Bronchial epithelial cell (primary cell): Measurements from ENCODE around the gene C22orf31. TPM values are rescaled to one million over a fixed set of nuclear protein-coding genes. Genes with fewer than 3 reads are reported as not detected.

Experiments
- DNase-seq: peaks from one replicate; pipeline ENCODE4 v3.0.0-alpha.2; 2010; ENCODE audit warnings: low read depth
- FAIRE-seq: peaks from 2 replicates; lab custom pipeline; 2011; peaks lifted over from hg19 to GRCh38; lab: Jason Lieb, UNC
- H3K27me3 ChIP-seq: 2 replicates; pipeline ENCODE4 v1.5.1; 2011; ENCODE audit warnings: low read length; ENCODE audit not compliant: control insufficient read depth, insufficient read depth
- H3K36me3 ChIP-seq: 2 replicates; pipeline ENCODE4 v1.5.1; 2011; ENCODE audit warnings: low read length; ENCODE audit not compliant: control insufficient read depth, insufficient read depth
- H3K4me3 ChIP-seq: 2 replicates; pipeline ENCODE4 v1.5.1; 2011; ENCODE audit warnings: mild to moderate bottlenecking, low read depth, low read length, control low read depth
- CTCF ChIP-seq: IDR thresholded peaks from 2 replicates; pipeline ENCODE4 v1.5.1; 2011; ENCODE audit warnings: mild to moderate bottlenecking, moderate library complexity, low read length, control low read depth, inconsistent platforms; ENCODE audit not compliant: insufficient read depth, severe bottlenecking
- total RNA-seq: library from RNA; depleted of rRNA; stranded (reverse); fragments of >200 nt; gene quantifications from 2 replicates; pipeline ENCODE4 v1.2.1, GENCODE V29; 2014

The C22orf31 gene
- total RNA-seq, 1 donor from 2014 or later = not detected

DNA sequence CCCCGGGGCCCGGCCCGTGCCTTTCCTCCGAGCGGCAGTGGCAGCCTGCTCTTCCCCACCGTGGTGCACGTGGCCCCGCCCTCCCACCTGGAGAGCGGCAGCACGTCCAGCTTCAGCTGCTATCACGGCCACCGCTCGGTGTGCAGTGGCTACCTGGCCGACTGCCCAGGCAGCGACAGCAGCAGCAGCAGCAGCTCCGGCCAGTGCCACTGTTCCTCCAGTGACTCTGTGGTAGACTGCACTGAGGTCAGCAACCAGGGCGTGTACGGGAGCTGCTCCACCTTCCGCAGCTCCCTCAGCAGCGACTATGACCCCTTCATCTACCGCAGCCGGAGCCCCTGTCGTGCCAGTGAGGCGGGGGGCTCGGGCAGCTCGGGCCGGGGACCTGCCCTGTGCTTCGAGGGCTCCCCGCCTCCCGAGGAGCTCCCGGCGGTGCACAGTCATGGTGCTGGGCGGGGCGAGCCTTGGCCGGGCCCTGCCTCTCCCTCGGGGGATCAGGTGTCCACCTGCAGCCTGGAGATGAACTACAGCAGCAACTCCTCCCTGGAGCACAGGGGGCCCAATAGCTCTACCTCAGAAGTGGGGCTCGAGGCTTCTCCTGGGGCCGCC, 11.9 kb downstream of the C22orf31 start:
- Histone ChIP-seq H3K4me3 (no peak overlapping the region), H3K27me3 (no peaks in the 10 kb centered on the region), H3K36me3 (peaks cover 12% of the 10 kb centered on the region)
- no peak for TF ChIP-seq CTCF
- no peak for DNase-seq
- FAIRE-seq = no peak

DNA sequence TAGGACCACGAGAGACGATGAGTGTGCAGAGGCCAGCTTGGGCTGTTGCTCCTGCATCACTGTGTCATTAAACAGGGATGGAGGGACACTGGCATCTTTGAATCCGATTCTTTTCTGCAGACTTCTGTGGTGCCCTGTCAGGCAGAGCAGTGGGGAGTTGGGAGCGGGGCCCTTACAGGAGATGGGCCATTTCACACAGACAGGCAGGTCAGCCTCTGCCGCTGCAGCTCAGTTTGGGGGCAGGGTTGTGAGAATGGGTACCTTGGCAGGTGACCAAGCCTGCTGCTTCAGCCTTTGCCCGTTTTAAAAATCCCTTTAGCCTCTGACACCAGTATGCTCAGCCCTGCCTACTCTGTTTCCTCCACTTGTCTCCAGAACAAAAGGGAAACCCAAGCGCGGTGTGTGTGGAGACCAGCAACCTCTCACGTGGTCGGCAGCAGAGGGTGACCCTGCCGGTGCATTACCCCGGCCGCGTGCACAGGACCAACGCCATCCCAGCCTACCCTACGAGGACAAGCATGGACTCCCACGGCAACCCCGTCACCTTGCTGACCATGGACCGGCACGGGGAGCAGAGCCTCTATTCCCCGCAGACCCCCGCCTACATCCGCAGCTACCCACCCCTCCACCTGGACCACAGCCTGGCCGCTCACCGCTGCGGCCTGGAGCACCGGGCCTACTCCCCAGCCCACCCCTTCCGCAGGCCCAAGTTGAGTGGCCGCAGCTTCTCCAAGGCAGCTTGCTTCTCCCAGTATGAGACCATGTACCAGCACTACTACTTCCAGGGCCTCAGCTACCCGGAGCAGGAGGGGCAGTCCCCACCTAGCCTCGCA, 12.6 kb downstream of the C22orf31 start:
- DNase-seq = no peak
- Histone ChIP-seq H3K27me3 (no peaks in the 10 kb centered on the region), H3K4me3 (no peak overlapping the region), H3K36me3 (peaks cover 14% of the 10 kb centered on the region)
- TF ChIP-seq CTCF = no peak
- FAIRE-seq = no peak

GRCh38 chr22:29044657-29045176, 16.9 kb downstream of the C22orf31 start:
- peaks cover 14% of the 10 kb centered on the region for H3K36me3 ChIP-seq
- no peak for FAIRE-seq

GRCh38 chr22:29043906-29044575, 17.6 kb downstream of the C22orf31 start:
- FAIRE-seq (no peak), DNase-seq (peak; percentile 54)
- Histone ChIP-seq H3K4me3 (no peak overlapping the region), H3K27me3 (no peaks in the 10 kb centered on the region), H3K36me3 (peaks cover 12% of the 10 kb centered on the region)
- TF ChIP-seq CTCF = no peak

More at GRCh38 chr22:29044657-29045176, 16.9 kb downstream of the C22orf31 start:
- DNase-seq = peak; percentile 53
- no peak overlapping the region for H3K4me3 ChIP-seq
- no peak for TF ChIP-seq CTCF
- no peaks in the 10 kb centered on the region for H3K27me3 ChIP-seq

GRCh38 chr22:29041408-29041807, 20.2 kb downstream of the C22orf31 start:
- no peak overlapping the region for H3K4me3 ChIP-seq
- DNase-seq (no peak), FAIRE-seq (no peak)

More at GRCh38 chr22:29041408-29041807, 20.2 kb downstream of the C22orf31 start:
- Histone ChIP-seq H3K27me3 (no peaks in the 10 kb centered on the region), H3K36me3 (peaks cover 7% of the 10 kb centered on the region)
- no peak for TF ChIP-seq CTCF
